DMS153 (cell line): ENCODE results near the gene KRTAP17-1.

Experiments
- DNase-seq: peaks from one replicate; lab custom pipeline; 2025; lab: John Stamatoyannopoulos, UW

KRTAP17-1 gene

DNA sequence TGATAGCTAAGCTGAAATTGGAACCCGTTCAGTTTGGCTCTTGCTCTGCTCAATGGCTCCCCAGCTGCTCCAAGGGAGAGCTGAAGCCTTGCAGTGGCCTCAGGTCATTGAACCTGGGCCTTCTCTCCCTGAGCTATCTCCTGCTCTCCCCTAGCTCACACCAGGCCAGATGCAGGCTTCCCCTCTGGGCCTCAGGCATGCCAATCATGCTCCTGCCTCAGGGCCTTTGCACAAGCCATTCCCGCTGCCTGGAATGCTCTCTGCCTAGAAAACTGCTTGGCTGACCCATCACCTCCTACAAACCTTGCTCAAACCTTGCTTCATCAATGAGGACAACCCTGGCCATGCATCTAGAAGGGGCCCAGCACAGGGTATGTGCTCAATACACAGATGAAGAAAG lies 16.7 kb upstream of the KRTAP17-1 start:
- no peak for DNase-seq

- DNase-seq: no peak
Measured at GRCh38 chr17:41331606-41332005, 16.1 kb upstream of the KRTAP17-1 start.

GRCh38 chr17:41329279-41329948 lies 13.9 kb upstream of the KRTAP17-1 start:
- DNase-seq: peak; percentile 28

DNA sequence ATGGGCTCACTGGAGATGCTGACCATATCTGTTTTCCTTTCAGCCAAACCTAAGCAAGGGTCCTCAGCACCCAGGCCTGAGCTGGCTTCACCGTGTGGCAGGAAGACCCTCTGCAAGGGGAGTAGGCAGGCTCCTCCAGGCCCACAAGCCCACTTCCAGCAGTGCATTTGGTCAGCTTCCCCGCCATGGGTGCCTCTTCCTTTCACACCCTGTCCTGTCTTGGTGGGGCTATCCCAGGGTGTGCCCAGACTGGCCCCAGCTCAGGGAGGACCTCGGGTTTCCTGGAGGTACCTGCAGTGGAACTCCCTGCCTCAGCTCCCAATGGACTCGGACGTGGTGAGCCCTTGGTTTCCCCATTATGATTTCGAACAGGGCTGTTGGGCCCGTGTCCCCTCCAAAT lies 12.7 kb upstream of the KRTAP17-1 start:
- no peak for DNase-seq

DNA sequence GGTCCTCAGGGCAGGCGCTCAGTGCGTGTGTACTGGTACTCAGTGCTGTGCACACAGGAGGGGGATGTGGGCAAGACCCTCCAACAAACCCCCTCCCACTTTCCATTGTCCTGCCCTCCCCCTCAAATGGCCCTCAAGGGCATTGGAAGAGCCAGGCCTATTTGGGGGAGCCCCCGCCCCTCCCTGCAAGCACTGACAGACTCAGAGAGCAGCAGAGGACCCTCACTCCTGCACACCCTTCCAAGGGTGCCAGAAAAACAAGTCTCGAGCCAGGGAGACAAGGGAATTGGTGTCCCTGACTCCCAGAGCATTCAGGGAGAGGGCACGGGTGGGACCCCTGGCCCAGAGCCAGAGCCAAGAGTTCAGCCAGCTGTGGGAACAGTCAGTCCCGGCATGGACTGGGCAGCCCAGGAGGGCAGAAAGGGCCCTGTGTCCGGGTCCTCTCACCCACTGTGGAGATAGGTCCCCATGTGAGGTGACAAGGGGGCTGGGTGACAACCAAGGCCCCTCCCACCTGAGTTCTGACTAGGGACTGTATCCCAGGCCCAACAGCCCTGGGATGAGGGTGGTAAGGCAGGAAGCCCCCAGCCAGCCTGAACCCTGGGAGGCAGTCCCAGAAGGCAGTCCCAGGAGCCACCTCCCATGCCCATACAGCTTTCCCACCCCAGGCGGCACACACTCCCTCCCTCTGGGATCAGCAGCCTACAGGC lies 12.1 kb upstream of the KRTAP17-1 start:
- DNase-seq: no peak

DNA sequence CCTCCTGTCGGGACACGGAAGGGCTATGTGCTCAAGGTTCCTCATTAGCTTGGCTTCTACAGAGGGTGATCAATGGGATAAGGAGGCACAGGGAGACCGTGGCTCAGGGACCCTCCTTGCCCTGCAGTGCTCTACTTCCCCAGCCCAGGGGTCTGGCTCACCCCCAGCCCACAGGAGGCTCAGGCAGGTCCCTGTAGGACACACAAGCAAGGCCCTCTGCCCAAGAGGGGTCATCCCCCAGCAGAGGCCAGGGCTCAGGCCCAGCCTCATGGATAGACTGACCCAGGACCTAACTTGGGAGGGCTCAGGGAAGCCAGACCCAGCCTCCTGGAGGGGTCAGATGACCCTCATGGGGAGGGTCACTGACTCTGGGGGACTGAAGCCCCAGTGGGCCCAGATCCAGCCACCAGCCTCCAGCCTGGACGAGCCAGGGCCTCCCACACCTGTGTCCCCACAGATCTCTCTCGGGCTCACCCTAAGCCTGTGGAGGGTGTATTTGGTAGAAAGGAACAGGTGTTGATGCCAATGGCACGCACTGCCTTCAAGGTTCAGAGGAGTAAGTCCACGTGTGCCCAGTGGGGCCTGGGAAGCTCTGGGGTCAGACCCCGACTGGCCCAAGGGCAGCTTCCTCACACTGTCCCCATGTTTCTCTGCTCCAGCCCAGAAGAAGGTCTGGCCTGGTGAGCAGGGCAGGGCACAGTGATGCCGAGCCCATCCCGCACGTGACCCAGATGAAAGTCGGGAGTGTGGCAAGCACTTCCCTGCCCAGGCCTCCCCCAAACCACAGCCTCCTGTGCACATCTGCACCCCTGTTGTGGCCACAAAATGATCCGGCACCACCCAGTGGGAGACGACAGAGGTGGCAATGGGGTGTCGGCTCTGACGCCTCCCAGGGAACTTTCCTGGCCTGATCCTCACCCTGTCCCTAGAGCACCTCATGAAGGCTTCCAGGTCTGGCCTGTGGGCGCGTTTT lies 10.9 kb upstream of the KRTAP17-1 start:
- DNase-seq: no peak

DNA sequence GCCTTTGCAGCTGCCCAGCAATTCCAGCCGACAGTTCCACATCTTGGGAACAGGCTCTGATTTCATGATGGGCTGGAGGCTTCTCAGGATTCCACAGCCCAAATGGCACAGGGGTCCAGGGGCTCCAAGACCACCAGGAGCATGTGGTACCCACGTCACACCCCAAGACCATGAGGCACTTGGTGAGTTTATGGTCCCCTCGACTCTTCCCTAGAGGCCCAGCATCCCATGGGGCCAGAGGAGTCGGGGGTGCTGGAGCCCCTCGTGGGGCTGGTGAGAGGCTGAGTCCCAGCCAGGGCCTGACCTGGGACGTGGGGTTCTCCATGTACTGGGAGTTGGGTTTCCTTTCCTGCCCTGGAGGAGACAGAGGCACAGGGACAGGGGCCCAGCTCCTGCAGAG lies 10.1 kb upstream of the KRTAP17-1 start:
- DNase-seq: no peak

- DNase-seq: no peak
Measured at GRCh38 chr17:41325126-41325525, 9.6 kb upstream of the KRTAP17-1 start.

DNA sequence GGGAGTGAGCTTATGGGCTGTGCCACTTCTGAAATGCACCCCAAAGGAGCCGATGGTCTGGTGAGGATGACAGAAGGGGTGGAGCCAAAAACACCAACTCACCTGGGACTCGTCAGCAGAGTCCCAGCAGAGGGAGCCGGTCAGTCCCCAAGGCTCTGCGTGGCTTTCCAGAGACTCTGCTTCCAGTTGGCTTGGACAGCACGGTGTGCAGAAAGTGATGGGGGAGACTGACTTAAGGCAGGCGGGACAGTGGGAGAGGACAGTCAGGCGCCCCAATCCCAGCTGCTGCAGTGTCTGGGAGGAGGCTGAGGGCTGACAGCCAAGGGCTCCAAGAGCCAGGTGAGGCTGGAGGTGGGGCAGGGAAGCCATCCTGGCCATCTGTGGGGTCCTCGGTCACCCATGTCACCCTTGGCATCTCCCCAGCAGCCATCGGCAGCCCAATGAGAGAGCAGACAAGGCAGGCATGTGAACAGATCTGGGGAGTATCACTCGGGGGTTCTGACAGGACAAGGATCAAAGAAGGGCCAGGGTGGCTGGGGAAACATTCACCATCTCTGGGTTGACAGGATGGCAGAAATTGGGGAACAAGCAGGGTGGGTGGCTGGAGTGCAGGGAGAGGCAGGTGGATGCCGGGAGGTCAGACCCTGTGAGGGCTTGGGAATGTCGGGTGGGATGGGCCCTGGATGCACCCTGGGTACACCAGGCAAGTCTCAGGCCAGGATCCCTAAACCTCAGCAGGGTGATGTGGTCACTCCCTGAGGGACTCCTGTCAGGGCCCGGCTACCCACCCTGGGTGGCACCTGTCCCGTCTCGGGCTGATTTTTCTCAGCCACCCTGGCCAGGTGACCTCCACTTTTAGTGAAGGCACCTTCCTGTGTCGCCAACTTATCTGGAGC lies 8.9 kb upstream of the KRTAP17-1 start:
- no peak for DNase-seq

GRCh38 chr17:41322903-41323895 lies 7.7 kb upstream of the KRTAP17-1 start:
- DNase-seq: no peak

DNA sequence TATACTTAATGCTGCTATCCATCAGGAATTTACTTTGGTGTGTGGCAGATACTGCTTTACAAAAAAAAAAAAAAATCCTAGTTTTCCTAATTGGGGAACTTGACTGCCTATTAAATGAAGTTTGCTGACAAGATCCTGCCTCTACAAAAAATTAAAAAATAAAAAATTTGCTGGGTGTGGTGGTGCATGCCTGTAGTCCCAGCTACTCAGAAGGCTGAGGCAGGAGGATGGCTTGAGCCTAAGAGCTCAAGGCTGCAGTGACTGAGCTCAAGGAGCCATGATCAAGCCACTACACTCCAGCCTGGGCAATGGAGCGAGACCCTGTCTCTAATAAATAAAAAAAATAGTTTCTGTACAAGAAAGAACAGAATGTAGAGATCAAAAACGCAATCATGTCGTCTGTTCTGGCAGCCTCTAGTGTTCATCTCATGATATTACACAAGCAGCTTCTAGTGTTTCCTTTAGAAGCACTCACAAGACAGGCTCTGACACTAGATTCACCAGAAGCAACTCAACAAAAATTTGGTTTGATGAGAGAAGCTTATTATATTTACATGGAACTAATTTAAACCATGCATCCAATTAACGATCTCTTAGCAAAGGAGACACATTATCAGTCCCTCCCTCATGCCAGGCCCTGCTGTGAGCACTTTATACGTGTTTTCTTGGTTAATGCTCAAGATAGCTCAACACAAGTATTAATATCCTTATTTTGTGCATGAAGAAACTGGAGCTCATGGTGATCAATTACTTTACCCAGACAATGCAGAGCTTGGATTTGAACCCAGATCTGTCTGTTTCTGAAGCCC lies 6.8 kb upstream of the KRTAP17-1 start:
- peak; percentile 31 for DNase-seq

- no peak for DNase-seq
Measured at GRCh38 chr17:41318231-41318630, 2.7 kb upstream of the KRTAP17-1 start.

DNA sequence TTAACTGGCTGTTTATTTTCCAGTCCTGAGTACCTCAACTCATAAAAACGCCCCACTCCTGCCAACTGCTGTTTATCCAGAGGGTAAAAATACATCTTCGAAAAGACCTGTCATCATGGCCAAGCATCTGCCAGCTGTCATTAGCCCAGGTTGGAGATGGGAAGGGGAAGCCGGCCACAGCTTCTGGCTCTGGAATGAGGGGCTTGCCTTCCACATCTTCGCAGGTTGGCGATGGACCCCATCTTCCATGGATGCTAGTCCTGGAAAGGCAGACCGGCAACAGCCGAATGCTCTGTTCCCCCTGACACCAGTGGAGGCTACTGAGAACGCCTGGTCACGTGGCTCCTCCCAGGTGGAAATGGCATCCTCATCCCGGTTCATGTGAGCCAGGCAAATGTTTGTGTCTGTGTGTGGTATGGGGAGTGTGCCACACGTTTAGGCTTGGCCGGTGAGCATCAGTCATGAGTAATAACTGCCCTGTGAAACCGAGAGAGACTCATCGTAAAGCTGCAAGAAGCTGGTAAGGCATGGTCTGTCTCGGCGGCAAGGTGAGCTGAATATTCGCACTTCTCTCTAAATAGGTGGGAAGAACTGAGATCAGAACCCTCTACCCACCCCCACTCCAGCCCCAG lies 420 bp upstream of the KRTAP17-1 start:
- peak; percentile 39 for DNase-seq

DNA sequence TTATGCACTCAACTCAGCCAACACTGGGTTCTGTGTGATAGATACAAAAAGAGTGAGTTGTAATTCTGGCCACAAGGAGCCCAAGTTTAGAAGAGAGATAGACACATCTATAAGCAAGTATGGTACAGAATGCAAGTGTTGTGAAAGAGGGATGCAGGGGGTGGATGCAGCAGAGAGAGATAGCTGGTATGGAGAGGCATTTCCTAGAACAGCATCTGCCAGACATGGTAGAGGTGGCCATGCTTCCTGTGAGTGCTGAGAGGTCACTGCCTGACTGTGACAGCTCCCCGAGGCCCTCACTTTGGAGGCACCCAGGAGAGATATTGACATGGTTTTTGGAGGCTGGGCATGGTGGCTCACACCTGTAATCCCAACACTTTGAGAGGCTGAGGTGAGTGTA lies 4.4 kb downstream of the KRTAP17-1 start:
- no peak for DNase-seq

- DNase-seq: no peak
Measured at GRCh38 chr17:41308918-41309359, 6.6 kb downstream of the KRTAP17-1 start, which contains the start of gene KRTAP16-1. Gene KRTAP16-1 (minus strand): TSS chr17:41309309. CDS start chr17:41309253, 56 bp downstream.

DNA sequence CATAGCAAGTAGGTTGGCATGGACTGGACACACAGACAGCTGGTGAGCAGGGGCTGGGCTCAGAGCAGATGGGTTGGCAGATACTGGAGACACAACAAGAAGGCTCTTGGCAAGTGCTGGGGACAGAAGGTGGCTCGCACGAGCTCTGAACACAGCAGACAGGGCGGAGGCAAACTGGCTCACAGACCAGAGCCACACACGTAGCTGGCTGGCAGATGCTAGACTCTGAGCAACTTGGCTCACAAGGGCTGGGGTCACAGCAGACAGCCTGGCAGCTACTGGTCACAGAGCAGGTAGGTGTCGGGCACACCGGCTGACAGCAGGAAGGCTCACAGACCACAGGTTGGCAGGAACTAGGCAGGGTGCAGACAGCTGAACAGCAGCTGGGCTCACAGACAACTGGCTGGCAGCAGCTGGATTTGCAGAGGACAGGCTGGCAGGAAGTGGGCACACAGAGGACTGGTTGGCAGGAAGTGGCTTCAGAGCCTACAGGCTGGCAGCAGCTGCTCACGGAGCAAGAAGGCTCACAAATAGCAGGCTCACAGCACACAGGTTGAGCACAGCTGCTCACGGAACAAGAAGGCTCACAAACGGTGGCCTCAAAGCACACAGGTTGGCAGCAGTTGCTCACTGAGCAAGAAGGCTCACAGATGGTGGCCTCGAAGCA lies 7.1 kb downstream of the KRTAP17-1 start:
- peak; percentile 72 for DNase-seq

GRCh38 chr17:41307647-41308046 lies 7.9 kb downstream of the KRTAP17-1 start:
- DNase-seq: no peak

- DNase-seq: no peak
Measured at GRCh38 chr17:41304091-41304490, 11.4 kb downstream of the KRTAP17-1 start.
